ENCODE results near the gene DPF1.
A peak's percentile ranks its signal among the peaks of the same experiment; 100 is the strongest.
"Not testable (repeated sequence)": the region's sequence is repeated elsewhere in the genome, so short reads cannot be mapped to it uniquely, and the experiment has no call there.

DPF1 gene

DNA sequence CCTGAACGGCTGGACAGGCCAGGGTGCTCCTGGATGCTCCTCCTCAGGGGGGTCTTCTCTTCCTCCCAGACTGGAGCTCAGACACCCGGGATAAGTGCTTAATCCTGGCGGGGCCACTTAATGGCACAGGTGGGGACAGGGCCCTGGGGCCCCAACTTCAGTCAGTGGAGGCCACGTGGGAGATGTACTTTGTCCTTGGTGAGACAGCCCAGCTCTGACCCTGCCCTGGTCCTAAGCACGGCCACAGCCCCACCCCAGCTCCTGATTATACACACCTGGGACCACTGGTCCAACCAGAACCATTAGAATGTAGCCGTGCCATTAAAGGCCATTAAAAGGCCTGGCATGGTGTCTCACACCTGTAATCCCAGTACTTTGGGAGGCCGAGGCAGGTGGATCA is 24.4 kb upstream of the DPF1 start:
- H3K9ac ChIP-seq (ENCODE audit: low read depth, low read length): no peak overlapping the region

DNA sequence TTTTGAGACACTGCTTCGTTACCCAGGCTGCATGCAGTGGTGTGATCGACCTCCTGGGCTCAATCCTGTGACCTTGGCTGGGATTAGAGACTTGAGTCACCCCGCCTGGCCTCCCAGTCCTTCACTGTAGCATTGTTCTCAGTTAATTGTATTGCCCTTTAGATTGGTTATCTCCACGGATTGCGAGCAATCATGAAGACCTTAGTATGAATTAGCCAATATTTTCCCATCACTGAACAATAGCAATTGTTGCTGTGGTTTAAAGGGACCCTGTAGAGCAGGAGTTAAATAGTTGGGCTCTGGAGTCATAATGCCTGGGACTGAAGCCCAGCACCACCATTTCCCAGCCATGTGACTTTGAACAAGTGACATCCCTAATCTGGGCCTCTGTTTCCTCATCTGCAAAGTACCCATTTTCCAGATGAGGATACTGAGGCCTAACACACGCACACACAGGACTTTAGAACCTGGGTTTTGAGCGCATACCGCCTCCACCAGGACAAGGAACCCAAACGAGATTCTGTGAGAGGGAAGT is 23.8 kb upstream of the DPF1 start:
- 89% methylated on average over 9 of the region's 9 CpGs for WGBS
- no peak overlapping the region for H3K27ac ChIP-seq (ENCODE audit: low read depth, low read length)
- H3K27me3 ChIP-seq (ENCODE audit: insufficient read depth, low read length): no peaks in the 10 kb centered on the region; the same call in 1 of the 2 replicates
- peaks cover 19% of the 10 kb centered on the region for H3K4me1 ChIP-seq (ENCODE audit: insufficient read depth, low read length)
- H3K36me3 ChIP-seq (ENCODE audit: insufficient read depth, low read length): no peaks in the 10 kb centered on the region
- H3K4me3 ChIP-seq (ENCODE audit: low read length): no peak overlapping the region
- H3K9ac ChIP-seq (ENCODE audit: low read depth, low read length): no peak overlapping the region
- no peaks in the 10 kb centered on the region for H3K9me3 ChIP-seq (ENCODE audit: insufficient read depth, low read depth, low read length)

More for the DNA sequence above, 24.4 kb upstream of the DPF1 start:
- H3K36me3 ChIP-seq (ENCODE audit: insufficient read depth, low read length): no peaks in the 10 kb centered on the region
- no peaks in the 10 kb centered on the region for H3K9me3 ChIP-seq (ENCODE audit: insufficient read depth, low read depth, low read length)
- H3K27ac ChIP-seq (ENCODE audit: low read depth, low read length): no peak overlapping the region
- H3K27me3 ChIP-seq (ENCODE audit: insufficient read depth, low read length): no peaks in the 10 kb centered on the region; the same call in 1 of the 2 replicates
- 93% methylated on average over 7 of the region's 7 CpGs for WGBS
- no peak overlapping the region for H3K4me3 ChIP-seq (ENCODE audit: low read length)
- peaks cover 25% of the 10 kb centered on the region for H3K4me1 ChIP-seq (ENCODE audit: insufficient read depth, low read length)

DNA sequence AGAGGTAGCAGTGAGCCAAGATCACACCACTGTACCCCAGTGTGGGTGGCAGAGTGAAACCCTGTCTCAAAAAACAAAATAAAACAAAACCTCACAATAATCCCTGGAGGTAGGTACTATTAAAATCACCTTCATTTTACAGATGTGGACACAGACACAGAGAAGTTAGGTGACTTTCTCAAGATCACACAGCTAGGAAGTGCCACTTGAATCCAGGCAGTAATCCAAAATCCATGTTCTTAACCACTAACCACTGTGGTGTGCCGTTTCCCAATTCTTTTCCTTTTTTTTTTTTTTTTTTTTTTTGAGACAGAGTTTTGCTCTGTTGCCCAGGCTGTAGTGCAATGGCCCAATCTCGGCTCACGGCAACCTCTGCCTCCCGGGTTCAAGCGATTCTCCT is 23.1 kb upstream of the DPF1 start:
- no peak overlapping the region for H3K27ac ChIP-seq (ENCODE audit: low read depth, low read length)
- H3K9ac ChIP-seq (ENCODE audit: low read depth, low read length): no peak overlapping the region
- 80% methylated on average over 5 of the region's 5 CpGs for WGBS
- no peaks in the 10 kb centered on the region for H3K36me3 ChIP-seq (ENCODE audit: insufficient read depth, low read length)
- no peaks in the 10 kb centered on the region; the same call in 1 of the 2 replicates for H3K27me3 ChIP-seq (ENCODE audit: insufficient read depth, low read length)
- peaks cover 12% of the 10 kb centered on the region for H3K4me1 ChIP-seq (ENCODE audit: insufficient read depth, low read length)
- H3K9me3 ChIP-seq (ENCODE audit: insufficient read depth, low read depth, low read length): no peaks in the 10 kb centered on the region
- H3K4me3 ChIP-seq (ENCODE audit: low read length): no peak overlapping the region

DNA sequence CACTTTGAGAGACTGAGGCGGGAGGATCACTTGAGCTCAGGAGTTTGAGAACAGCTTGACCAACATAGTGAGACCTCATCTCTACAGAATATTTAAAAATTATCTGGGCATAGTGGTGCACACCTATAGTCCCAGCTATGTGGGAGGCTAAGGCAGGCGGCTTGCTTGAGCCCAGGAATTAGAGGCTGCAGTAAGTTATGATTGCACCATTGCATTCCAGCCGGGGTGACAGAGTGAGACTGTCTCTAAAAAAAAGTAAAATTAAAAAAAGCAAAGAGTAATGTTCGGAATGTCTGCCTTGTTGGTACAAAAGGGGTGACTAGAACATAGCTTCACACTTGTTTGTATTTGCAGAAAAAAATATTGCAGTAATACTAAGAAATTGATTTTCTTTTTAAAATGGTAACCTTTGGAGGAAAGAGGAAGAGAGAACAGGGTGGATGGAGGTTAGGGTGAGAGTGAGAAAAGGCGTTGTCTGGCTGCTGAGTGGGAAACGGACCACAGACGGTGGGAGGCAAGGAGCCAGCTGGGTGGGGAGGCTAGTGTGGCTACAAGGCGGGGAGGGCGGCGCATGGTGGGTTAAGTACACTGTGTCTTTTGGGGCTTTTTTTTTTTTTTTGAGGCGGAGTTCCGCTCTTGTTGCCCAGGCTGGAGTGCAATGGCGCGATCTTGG is 21.9 kb upstream of the DPF1 start:
- no peaks in the 10 kb centered on the region for H3K36me3 ChIP-seq (ENCODE audit: insufficient read depth, low read length)
- H3K27ac ChIP-seq (ENCODE audit: low read depth, low read length): no peak overlapping the region
- H3K27me3 ChIP-seq (ENCODE audit: insufficient read depth, low read length): no peaks in the 10 kb centered on the region; the same call in 1 of the 2 replicates
- WGBS: 87% methylated on average over 14 of the region's 14 CpGs
- no peaks in the 10 kb centered on the region for H3K9me3 ChIP-seq (ENCODE audit: insufficient read depth, low read depth, low read length)
- H3K4me1 ChIP-seq (ENCODE audit: insufficient read depth, low read length): peaks cover 2% of the 10 kb centered on the region; the same call in 1 of the 2 replicates
- no peak overlapping the region for H3K4me3 ChIP-seq (ENCODE audit: low read length)
- H3K9ac ChIP-seq (ENCODE audit: low read depth, low read length): no peak overlapping the region

DNA sequence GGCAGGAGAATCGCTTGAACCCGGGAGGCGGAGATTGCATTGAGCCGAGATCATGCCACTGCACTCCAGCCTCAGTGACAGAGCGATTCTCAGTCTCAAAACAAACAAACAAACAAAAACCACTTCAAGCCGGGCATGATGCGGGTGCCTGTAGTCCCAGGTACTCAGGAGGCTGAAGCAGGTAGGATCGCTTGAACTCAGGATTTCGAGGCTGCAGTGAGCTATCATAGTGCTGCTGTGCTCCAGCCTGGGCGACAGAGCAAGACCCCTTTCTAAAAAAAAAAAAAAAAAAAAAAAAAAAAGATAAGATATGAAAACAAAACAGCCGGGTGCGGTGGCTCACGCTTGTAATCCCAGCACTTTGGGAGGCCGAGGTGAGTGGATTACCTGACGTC is 19.3 kb upstream of the DPF1 start:
- WGBS: 82% methylated on average over 15 of the region's 15 CpGs
- Histone ChIP-seq H3K4me3 (ENCODE audit: low read length) (no peak overlapping the region), H3K27me3 (ENCODE audit: insufficient read depth, low read length) (no peaks in the 10 kb centered on the region; the same call in 1 of the 2 replicates), H3K9me3 (ENCODE audit: insufficient read depth, low read depth, low read length) (no peaks in the 10 kb centered on the region), H3K36me3 (ENCODE audit: insufficient read depth, low read length) (no peaks in the 10 kb centered on the region), H3K9ac (ENCODE audit: low read depth, low read length) (no peak overlapping the region), H3K4me1 (ENCODE audit: insufficient read depth, low read length) (no peaks in the 10 kb centered on the region), H3K27ac (ENCODE audit: low read depth, low read length) (no peak overlapping the region)

DNA sequence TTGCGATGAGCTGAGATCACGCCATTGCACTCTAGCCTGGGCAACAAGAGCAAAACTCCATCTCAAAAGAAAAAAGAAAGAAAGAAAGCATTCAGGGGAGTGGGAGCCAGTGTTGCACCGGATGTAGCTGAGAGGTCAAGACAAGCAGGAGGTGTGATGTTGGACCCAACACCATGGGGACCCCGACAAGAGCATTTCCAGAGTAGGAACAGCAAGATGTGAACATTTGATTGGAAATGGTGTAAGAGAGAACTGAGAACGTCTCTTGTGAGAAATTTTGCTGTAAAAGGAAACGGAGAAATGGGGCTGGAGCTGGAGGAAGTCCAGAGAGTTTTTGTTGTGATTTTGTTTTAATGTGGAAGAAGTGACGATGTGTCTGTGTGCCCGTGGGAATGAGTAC is 15.8 kb upstream of the DPF1 start:
- no peaks in the 10 kb centered on the region; the same call in 1 of the 2 replicates for H3K27me3 ChIP-seq (ENCODE audit: insufficient read depth, low read length)
- H3K36me3 ChIP-seq (ENCODE audit: insufficient read depth, low read length): no peaks in the 10 kb centered on the region
- H3K27ac ChIP-seq (ENCODE audit: low read depth, low read length): no peak overlapping the region
- no peaks in the 10 kb centered on the region for H3K9me3 ChIP-seq (ENCODE audit: insufficient read depth, low read depth, low read length)
- H3K9ac ChIP-seq (ENCODE audit: low read depth, low read length): no peak overlapping the region
- WGBS: 92% methylated on average over 8 of the region's 8 CpGs
- H3K4me1 ChIP-seq (ENCODE audit: insufficient read depth, low read length): no peaks in the 10 kb centered on the region
- no peak overlapping the region for H3K4me3 ChIP-seq (ENCODE audit: low read length)

DNA sequence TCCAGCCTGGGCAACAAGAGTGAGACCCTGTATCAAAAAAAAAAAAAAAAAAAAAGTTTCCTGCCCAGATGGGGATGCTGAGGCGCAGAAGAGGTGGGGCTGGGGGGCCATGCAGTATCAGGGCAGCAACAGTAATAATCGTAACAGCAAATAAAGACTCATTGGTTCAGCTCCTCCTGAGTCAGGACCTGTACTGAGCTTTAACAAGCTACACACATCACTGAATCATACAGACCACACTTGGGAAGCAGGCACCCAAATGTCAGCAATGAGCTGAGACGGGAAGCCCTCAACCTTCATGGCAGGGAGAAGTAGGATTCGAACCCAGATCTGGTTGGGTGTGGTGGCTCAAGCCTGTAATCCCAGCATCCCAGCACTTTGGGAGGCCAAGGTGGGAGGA is 10.6 kb upstream of the DPF1 start:
- H3K9ac ChIP-seq (ENCODE audit: low read depth, low read length): no peak overlapping the region
- WGBS: 96% methylated on average over 4 of the region's 4 CpGs
- H3K9me3 ChIP-seq (ENCODE audit: insufficient read depth, low read depth, low read length): no peaks in the 10 kb centered on the region
- no peak overlapping the region for H3K4me3 ChIP-seq (ENCODE audit: low read length)
- no peak overlapping the region for H3K27ac ChIP-seq (ENCODE audit: low read depth, low read length)
- H3K4me1 ChIP-seq (ENCODE audit: insufficient read depth, low read length): no peaks in the 10 kb centered on the region
- peaks cover 21% of the 10 kb centered on the region for H3K27me3 ChIP-seq (ENCODE audit: insufficient read depth, low read length)
- H3K36me3 ChIP-seq (ENCODE audit: insufficient read depth, low read length): no peaks in the 10 kb centered on the region

DNA sequence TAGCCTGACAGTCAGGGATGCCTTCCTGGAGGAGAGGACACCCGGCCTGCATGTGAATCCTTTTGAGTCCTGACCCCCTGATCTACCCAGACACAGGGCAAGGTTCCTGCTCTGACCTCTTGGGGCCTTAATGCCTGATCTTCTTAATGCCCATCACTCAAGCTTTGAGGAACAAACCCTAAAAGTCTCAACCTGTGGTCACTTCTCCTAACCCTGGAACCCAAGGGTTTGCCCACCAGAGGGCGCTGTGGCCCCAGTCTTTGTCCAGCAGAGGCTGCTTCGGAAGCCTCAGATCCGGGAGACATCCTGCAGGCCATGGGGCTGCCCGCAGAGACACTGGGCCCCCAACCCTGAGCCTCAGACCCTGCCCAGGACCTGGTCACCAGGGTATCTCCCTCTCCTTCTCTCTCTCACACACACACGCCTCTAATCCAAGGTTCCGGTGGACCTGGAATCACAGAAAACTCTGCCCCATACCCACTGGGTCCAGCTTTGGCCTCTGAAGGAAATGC is 9.8 kb upstream of the DPF1 start:
- Histone ChIP-seq H3K9ac (ENCODE audit: low read depth, low read length) (no peak overlapping the region), H3K36me3 (ENCODE audit: insufficient read depth, low read length) (no peaks in the 10 kb centered on the region), H3K9me3 (ENCODE audit: insufficient read depth, low read depth, low read length) (no peaks in the 10 kb centered on the region), H3K4me3 (ENCODE audit: low read length) (no peak overlapping the region), H3K4me1 (ENCODE audit: insufficient read depth, low read length) (no peaks in the 10 kb centered on the region), H3K27me3 (ENCODE audit: insufficient read depth, low read length) (peaks cover 26% of the 10 kb centered on the region), H3K27ac (ENCODE audit: low read depth, low read length) (no peak overlapping the region)
- WGBS: 24% methylated on average over 7 of the region's 7 CpGs

DNA sequence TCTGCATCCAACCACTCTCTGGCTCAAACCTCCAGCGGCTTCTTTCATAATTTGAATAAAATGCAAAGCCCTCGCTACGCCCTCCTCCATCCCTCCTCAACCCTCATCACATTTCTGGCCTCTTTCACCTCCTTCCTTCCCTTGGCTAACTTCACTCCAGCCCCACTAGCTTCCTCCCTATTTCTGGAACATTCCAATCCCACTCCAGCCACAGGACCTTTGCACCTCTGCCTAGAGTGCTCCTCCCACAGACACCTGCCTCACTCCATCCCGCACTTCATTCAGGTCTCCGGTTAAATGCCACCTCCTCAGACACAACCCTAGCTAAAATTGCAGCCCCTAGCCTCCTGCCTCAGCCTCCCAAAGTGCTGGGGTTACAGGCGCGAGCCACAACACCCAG is 7.9 kb upstream of the DPF1 start:
- Histone ChIP-seq H3K9me3 (ENCODE audit: insufficient read depth, low read depth, low read length) (no peaks in the 10 kb centered on the region), H3K4me1 (ENCODE audit: insufficient read depth, low read length) (peaks cover 6% of the 10 kb centered on the region; the same call in 1 of the 2 replicates), H3K9ac (ENCODE audit: low read depth, low read length) (no peak overlapping the region)

DNA sequence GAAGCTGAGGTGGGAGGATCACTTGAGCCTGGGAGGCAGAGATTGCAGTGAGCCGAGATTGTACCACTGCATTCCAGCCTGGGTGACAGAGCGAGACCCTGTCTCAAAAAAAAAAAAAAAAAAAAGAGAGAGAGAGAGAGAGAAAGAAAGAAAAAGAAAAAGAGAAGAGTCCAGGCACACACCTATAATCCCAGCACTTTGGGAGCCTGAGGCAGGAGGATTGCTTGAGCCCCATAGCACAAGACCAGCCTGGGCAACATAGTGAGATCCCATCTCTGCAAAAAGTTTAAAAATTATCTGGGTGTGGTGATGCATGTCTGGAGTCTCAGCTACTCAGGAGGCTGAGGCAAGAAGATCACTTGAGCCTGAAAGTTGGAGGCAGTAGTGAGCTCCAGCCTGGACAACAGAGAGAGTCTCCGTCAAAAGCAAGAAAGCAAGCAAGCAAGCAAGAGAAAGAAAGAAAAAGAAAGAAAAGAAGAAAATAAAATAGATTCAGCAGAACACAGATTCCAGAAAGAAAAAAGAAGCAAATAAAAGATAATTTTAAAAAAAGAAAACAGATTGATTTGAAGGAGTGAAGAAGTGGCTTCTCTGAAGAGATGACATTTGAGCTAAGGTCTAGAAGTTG is 6.6 kb upstream of the DPF1 start:
- H3K9ac ChIP-seq (ENCODE audit: low read depth, low read length); H3K9me3 ChIP-seq (ENCODE audit: insufficient read depth, low read depth, low read length); H3K27ac ChIP-seq (ENCODE audit: low read depth, low read length); H3K4me3 ChIP-seq (ENCODE audit: low read length); H3K36me3 ChIP-seq (ENCODE audit: insufficient read depth, low read length): not testable (repeated sequence)
- H3K4me1 ChIP-seq (ENCODE audit: insufficient read depth, low read length): peaks cover 12% of the 10 kb centered on the region; the same call in 1 of the 2 replicates
- WGBS: 86% methylated on average over 2 of the region's 3 CpGs
- H3K27me3 ChIP-seq (ENCODE audit: insufficient read depth, low read length): peaks cover 45% of the 10 kb centered on the region

More for the DNA sequence above, 7.9 kb upstream of the DPF1 start:
- Histone ChIP-seq H3K27ac (ENCODE audit: low read depth, low read length) (no peak overlapping the region), H3K4me3 (ENCODE audit: low read length) (no peak overlapping the region), H3K36me3 (ENCODE audit: insufficient read depth, low read length) (no peaks in the 10 kb centered on the region), H3K27me3 (ENCODE audit: insufficient read depth, low read length) (peaks cover 41% of the 10 kb centered on the region)
- 78% methylated on average over 5 of the region's 7 CpGs for WGBS

DNA sequence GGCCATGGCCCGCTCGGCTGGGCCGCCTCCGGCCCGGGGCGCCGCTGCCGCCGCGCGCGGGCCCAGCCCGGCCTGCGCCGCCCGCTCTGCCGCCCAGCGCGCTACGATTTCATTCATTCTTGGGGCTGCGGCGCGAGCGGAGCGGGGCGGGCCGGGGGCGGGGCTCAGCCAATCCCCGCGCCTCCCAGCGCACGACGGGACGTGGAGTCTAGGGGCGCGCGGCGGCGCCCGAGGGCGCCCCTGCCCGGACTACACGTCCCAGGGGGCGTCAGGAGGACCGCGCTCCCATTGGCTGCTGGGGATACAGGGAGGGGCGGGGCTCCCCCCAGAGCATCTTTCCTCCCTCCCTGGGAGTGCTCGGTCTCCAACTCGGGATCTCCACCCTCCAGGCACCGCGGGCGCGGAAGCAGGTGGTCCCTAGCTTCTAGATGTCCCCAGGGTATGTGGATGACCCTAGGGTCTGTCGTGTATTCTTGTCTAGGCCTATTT is 5.6 kb upstream of the DPF1 start:
- WGBS: under 1% methylated on average over 54 of the region's 54 CpGs
- no peaks in the 10 kb centered on the region for H3K36me3 ChIP-seq (ENCODE audit: insufficient read depth, low read length)
- peaks cover 12% of the 10 kb centered on the region; the same call in 1 of the 2 replicates for H3K4me1 ChIP-seq (ENCODE audit: insufficient read depth, low read length)
- peak overlapping the region; percentile 64 for H3K4me3 ChIP-seq (ENCODE audit: low read length)
- H3K27me3 ChIP-seq (ENCODE audit: insufficient read depth, low read length): peaks cover 45% of the 10 kb centered on the region
- H3K9me3 ChIP-seq (ENCODE audit: insufficient read depth, low read depth, low read length): no peaks in the 10 kb centered on the region
- no peak overlapping the region for H3K27ac ChIP-seq (ENCODE audit: low read depth, low read length)
- H3K9ac ChIP-seq (ENCODE audit: low read depth, low read length): no peak overlapping the region
